H1 (cell line): ENCODE measurements around the gene DYNC2H1. TPM values are rescaled to one million over a fixed set of nuclear protein-coding genes. Genes with fewer than 3 reads are reported as not detected.

Source experiments
- CTCF ChIA-PET: fragments of 300-600 bp; sonication (Branson Sonifier 250); formaldehyde crosslinking; loops from one replicate; lab custom pipeline; 2021; ENCODE audit not compliant: partially characterized antibody; lab: Charles Lee
- POLR2A ChIA-PET: fragments of 300-600 bp; sonication (Branson Sonifier 250); formaldehyde crosslinking; loops from one replicate; lab custom pipeline; 2021; ENCODE audit warnings: inconsistent platforms; ENCODE audit not compliant: partially characterized antibody; lab: Charles Lee
- DNase-seq, 2 experiments: peaks; one replicate each; pipeline versions ENCODE4 v3.0.0 to v3.0.0-alpha.2; 2010 to 2022; ENCODE audit warnings: low spot score in 2 of 2, low read depth in 1 of 2, mixed read lengths in 1 of 2
- FAIRE-seq: peaks from 2 replicates; lab custom pipeline; 2011; peaks lifted over from hg19 to GRCh38; lab: Jason Lieb, UNC
- H2AFZ ChIP-seq: 2 replicates; pipeline ENCODE4 v1.8.1; 2012; ENCODE audit warnings: low read length, inconsistent platforms
- H2AK5ac ChIP-seq: 2 replicates; pipeline ENCODE4 v1.6.1; 2013; ENCODE audit warnings: low read depth, low read length
- H2BK120ac ChIP-seq: replicated peaks from 2 replicates; pipeline ENCODE3; 2013; ENCODE audit warnings: low read depth, low read length, inconsistent platforms
- H2BK12ac ChIP-seq: 2 replicates; pipeline ENCODE4 v1.6.1; 2013; ENCODE audit warnings: low read depth, low read length
- H2BK15ac ChIP-seq: 2 replicates; pipeline ENCODE4 v1.6.1; 2013; ENCODE audit warnings: low read length
- H2BK20ac ChIP-seq: 2 replicates; pipeline ENCODE4 v1.6.1; 2013; ENCODE audit warnings: low read length
- H2BK5ac ChIP-seq: 2 replicates; pipeline ENCODE4 v1.6.1; 2013; ENCODE audit warnings: low read depth, low read length
- H3K14ac ChIP-seq: 2 replicates; pipeline ENCODE4 v1.6.1; 2013; ENCODE audit warnings: inconsistent platforms; ENCODE audit not compliant: insufficient read length
- H3K18ac ChIP-seq: 2 replicates; pipeline ENCODE4 v1.6.1; 2013; ENCODE audit warnings: low read length; ENCODE audit errors: extremely low read depth
- H3K23ac ChIP-seq: 2 replicates; pipeline ENCODE4 v1.6.1; 2013; ENCODE audit warnings: inconsistent platforms; ENCODE audit not compliant: insufficient read length
- H3K23me2 ChIP-seq: 2 replicates; pipeline ENCODE4 v1.6.1; 2013; ENCODE audit warnings: low read depth, low read length
- H3K27ac ChIP-seq: 2 replicates; pipeline ENCODE4 v1.6.1; 2011; ENCODE audit warnings: low read depth, low read length, inconsistent platforms
- H3K27me3 ChIP-seq, 4 experiments: replicated peaks in 1 of 4; 1 replicate in 1 of 4; 2 replicates in 3 of 4; pipeline versions ENCODE4 v1.6.1 to v1.8.1; 2011 to 2013; ENCODE audit warnings: low read length in 3 of 4, mild to moderate bottlenecking in 3 of 4, inconsistent platforms in 2 of 4, mixed read lengths in 2 of 4, moderate library complexity in 1 of 4; ENCODE audit not compliant: control insufficient read depth in 3 of 4, insufficient read depth in 3 of 4; ENCODE audit errors: extremely low read depth in 1 of 4
- H3K36me3 ChIP-seq, 4 experiments: 2 replicates each; pipeline versions ENCODE4 v1.6.1 to v1.8.1; 2011 to 2013; ENCODE audit warnings: mild to moderate bottlenecking in 4 of 4, low read length in 3 of 4, moderate library complexity in 2 of 4, control low read depth in 1 of 4, inconsistent platforms in 1 of 4; ENCODE audit not compliant: insufficient read depth in 4 of 4, control insufficient read depth in 2 of 4
- H3K4ac ChIP-seq: replicated peaks from 2 replicates; pipeline ENCODE3; 2013; ENCODE audit warnings: low read length, low read depth, mixed read lengths, inconsistent platforms; ENCODE audit not compliant: insufficient read length
- H3K4me1 ChIP-seq, 4 experiments: replicated peaks in 1 of 4; 1 replicate in 1 of 4; 2 replicates in 3 of 4; pipeline versions ENCODE4 v1.6.1 to v1.8.1; 2011 to 2013; ENCODE audit warnings: low read length in 3 of 4, inconsistent platforms in 2 of 4, mixed read lengths in 1 of 4; ENCODE audit not compliant: insufficient read depth in 4 of 4, control insufficient read depth in 3 of 4
- H3K4me2 ChIP-seq, 2 experiments: 2 replicates each; pipeline versions ENCODE4 v1.6.1 to v1.8.1; 2011 to 2013; ENCODE audit warnings: low read depth in 2 of 2, low read length in 2 of 2, control low read depth in 1 of 2, inconsistent platforms in 1 of 2, mild to moderate bottlenecking in 1 of 2; ENCODE audit not compliant: insufficient read depth in 1 of 2
- H3K4me3 ChIP-seq, 4 experiments: fragments of 200-600, 300-600 bp in 1 of 4; sonication (generic), shearing (Covaris generic), sonication (Bioruptor Twin) in 1 of 4; 2 replicates each; pipeline versions ENCODE4 v1.5.1 to v1.8.1; 2011 to 2016; ENCODE audit warnings: low read length in 4 of 4, low read depth in 3 of 4, control low read depth in 2 of 4, inconsistent platforms in 2 of 4, mild to moderate bottlenecking in 2 of 4, mixed read lengths in 1 of 4, moderate library complexity in 1 of 4; ENCODE audit not compliant: insufficient read depth in 2 of 4; ENCODE audit errors: extremely low read depth in 1 of 4
- H3K56ac ChIP-seq: replicated peaks from 2 replicates; pipeline ENCODE3; 2013; ENCODE audit warnings: low read depth, mild to moderate bottlenecking, mixed read lengths, low read length, inconsistent platforms; ENCODE audit not compliant: insufficient read length
- H3K79me1 ChIP-seq: 2 replicates; pipeline ENCODE4 v1.6.1; 2013; ENCODE audit warnings: low read depth, low read length, control low read depth
- H3K79me2 ChIP-seq, 2 experiments: 2 replicates each; pipeline versions ENCODE4 v1.6.1 to v1.8.1; 2012 to 2013; ENCODE audit warnings: low read length in 2 of 2, mild to moderate bottlenecking in 2 of 2, inconsistent platforms in 1 of 2; ENCODE audit not compliant: insufficient read depth in 2 of 2, control insufficient read depth in 1 of 2
- H3K9ac ChIP-seq, 4 experiments: replicated peaks in 1 of 4; 1 replicate in 1 of 4; 2 replicates in 3 of 4; pipeline versions ENCODE4 v1.6.1 to v1.8.1; 2011 to 2013; ENCODE audit warnings: low read depth in 3 of 4, low read length in 3 of 4, control low read depth in 2 of 4, mild to moderate bottlenecking in 2 of 4, moderate library complexity in 2 of 4, inconsistent platforms in 1 of 4; ENCODE audit errors: extremely low read depth in 1 of 4
- H3K9me3 ChIP-seq, 2 experiments: 2 replicates each; pipeline versions ENCODE4 v1.6.1 to v1.8.1; 2012 to 2013; ENCODE audit warnings: mild to moderate bottlenecking in 2 of 2, moderate library complexity in 2 of 2, control low read depth in 1 of 2, inconsistent platforms in 1 of 2, low read depth in 1 of 2, low read length in 1 of 2, mixed read lengths in 1 of 2; ENCODE audit not compliant: insufficient read depth in 2 of 2
- H4K20me1 ChIP-seq, 2 experiments: replicated peaks in 1 of 2; 2 replicates each; pipeline versions ENCODE3 to v1.8.1; 2011 to 2013; ENCODE audit warnings: inconsistent platforms in 2 of 2, low read length in 2 of 2, mild to moderate bottlenecking in 1 of 2; ENCODE audit not compliant: insufficient read depth in 2 of 2, control insufficient read depth in 1 of 2
- H4K5ac ChIP-seq: 2 replicates; pipeline ENCODE4 v1.6.1; 2013; ENCODE audit warnings: low read length, low read depth, mixed read lengths, inconsistent platforms; ENCODE audit not compliant: insufficient read length
- H4K8ac ChIP-seq: 2 replicates; pipeline ENCODE4 v1.8.0; 2013; ENCODE audit warnings: mild to moderate bottlenecking, moderate library complexity, low read length, inconsistent platforms; ENCODE audit not compliant: insufficient read depth; ENCODE audit errors: extremely low read depth
- H4K91ac ChIP-seq: replicated peaks from 2 replicates; pipeline ENCODE3; 2013; ENCODE audit warnings: low read length, mixed read lengths, inconsistent platforms; ENCODE audit not compliant: insufficient read length
- BRCA1 ChIP-seq: IDR thresholded peaks from 2 replicates; pipeline ENCODE4 v1.6.1; 2012; ENCODE audit warnings: low read depth, low read length, improper control_type of control experiment
- CBX8 ChIP-seq: fragments of 300-800, 300-1000 bp; sonication (generic); IDR thresholded peaks from 2 replicates; pipeline ENCODE4 v1.7.1; 2016; ENCODE audit warnings: low read depth, low read length, borderline replicate concordance
- CREB1 ChIP-seq: IDR thresholded peaks from 2 replicates; pipeline ENCODE4 v1.6.1; 2012; ENCODE audit warnings: inconsistent platforms
- GABPA ChIP-seq: IDR thresholded peaks from 2 replicates; pipeline ENCODE4 v1.6.1; 2011; ENCODE audit warnings: mild to moderate bottlenecking, low read length, moderate library complexity, borderline replicate concordance; ENCODE audit not compliant: insufficient read depth
- HDAC2 ChIP-seq, 2 experiments: fragments of 300-600 bp in 1 of 2; sonication (generic) in 1 of 2; IDR thresholded peaks; 2 replicates each; pipeline ENCODE4 v1.6.1; 2011 to 2012; ENCODE audit warnings: low read depth in 2 of 2, low read length in 2 of 2, mild to moderate bottlenecking in 2 of 2, moderate library complexity in 2 of 2, borderline replicate concordance in 1 of 2, inconsistent platforms in 1 of 2
- KDM4A ChIP-seq: IDR thresholded peaks from one replicate; pipeline ENCODE4 v1.7.1; 2012; ENCODE audit warnings: low read depth, mild to moderate bottlenecking, moderate library complexity, low read length, inconsistent platforms; ENCODE audit not compliant: severe bottlenecking
- POLR2AphosphoS5 ChIP-seq: IDR thresholded peaks from 2 replicates; pipeline ENCODE4 v1.6.1; 2011; ENCODE audit warnings: low read depth, low read length
- SAP30 ChIP-seq: fragments of 300-600 bp; sonication (generic); IDR thresholded peaks from 2 replicates; pipeline ENCODE4 v1.7.1; 2012; ENCODE audit warnings: low read length, moderate library complexity, mild to moderate bottlenecking, inconsistent platforms; ENCODE audit not compliant: insufficient read depth, insufficient replicate concordance
- SIN3A ChIP-seq, 2 experiments: IDR thresholded peaks in 1 of 2; conservative IDR thresholded peaks in 1 of 2; 2 replicates each; pipeline ENCODE4 v1.6.1; 2011 to 2012; ENCODE audit warnings: low read length in 2 of 2, improper control_type of control experiment in 1 of 2, low read depth in 1 of 2, mild to moderate bottlenecking in 1 of 2
- TCF12 ChIP-seq: IDR thresholded peaks from 2 replicates; pipeline ENCODE4 v1.6.1; 2011; ENCODE audit warnings: low read depth, mild to moderate bottlenecking, low read length
- TEAD4 ChIP-seq: IDR thresholded peaks from 2 replicates; pipeline ENCODE4 v1.6.1; 2012; ENCODE audit warnings: low read depth, low read length, inconsistent platforms, mixed read lengths
- WGBS, 2 experiments: shearing (Covaris generic) in 1 of 2; methylation state at CpG; one replicate each; pipeline versions ENCODE4 v1.1.6 to v1.1.7; 2013 to 2015; ENCODE audit warnings: low lambda C conversion rate in 2 of 2, mixed read lengths in 2 of 2, inconsistent platforms in 1 of 2, low coverage in 1 of 2, missing lambda C conversion rate in 1 of 2; ENCODE audit not compliant: insufficient replicate concordance in 2 of 2, insufficient coverage in 1 of 2, insufficient read length in 1 of 2; ENCODE audit errors: extremely low coverage in 1 of 2, missing lambda C conversion rate in 1 of 2; 5-methylcytosine and 5-hydroxymethylcytosine counted together
- polyA plus RNA-seq, 7 experiments: library from polyadenylated mRNA; depleted of rRNA in 3 of 7; stranded (reverse) in 5 of 7; unstranded in 2 of 7; fragments of >200 nt in 5 of 7; fragments of 200-250 nt in 2 of 7; gene quantifications; 1 replicate in 5 of 7; 2 replicates in 1 of 7; 4 replicates in 1 of 7; pipeline versions ENCODE4 v1.2.1 to v1.2.3, GENCODE V29; 2011 to 2013; ENCODE audit warnings: missing spikeins in 2 of 7, mixed read lengths in 2 of 7
- total RNA-seq: library from RNA; stranded (reverse); fragmentation: NEBNext Ultra II Directional; extraction: Animal tissue kit (Norgen Biotek cat#: 25700); gene quantifications from 2 replicates; pipeline ENCODE4 v1.2.1, GENCODE V29; 2021
- TF ChIP-seq, protein P1 (sequence below): IDR thresholded peaks from 2 replicates; pipeline ENCODE4 v1.6.1; 2012; ENCODE audit warnings: inconsistent platforms

DYNC2H1 gene
- total and polyA plus RNA-seq, 2 of the 8 experiments (the other 6 are each of a cell fraction or from before 2014, with no cell fraction given), result 6.2 to 12.0 TPM

DNA sequence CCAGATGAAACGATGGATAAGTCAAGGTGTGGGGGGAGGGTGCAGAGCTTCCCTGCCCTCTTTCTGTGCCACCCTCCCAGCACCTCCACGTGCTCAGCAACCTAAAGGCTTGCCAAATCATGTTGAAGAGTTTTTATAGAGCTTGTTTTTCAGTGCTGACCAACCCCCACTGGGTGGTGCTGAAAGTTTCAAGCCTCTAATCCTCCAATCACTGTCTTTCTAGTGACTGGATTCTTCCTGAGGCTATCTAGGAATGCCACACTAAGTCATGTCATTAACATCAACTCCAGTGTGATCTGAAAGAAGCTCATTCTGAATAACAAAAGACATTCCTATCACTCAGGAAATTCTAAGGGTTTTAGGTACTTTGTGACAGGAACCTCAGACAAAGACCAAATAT is 382.6 kb downstream of the DYNC2H1 start:
- Histone ChIP-seq H3K79me2 (no peaks in the 10 kb centered on the region), H2AK5ac (0 out of 2 replicates have a peak overlapping the region, but pooled peaks have one; percentile 90), H3K27me3 (no peaks in the 10 kb centered on the region), H2BK12ac (peak overlapping the region; percentile 52), H3K27ac (no peak overlapping the region), H3K79me1 (no peaks in the 10 kb centered on the region), H3K4me2 (peak overlapping the region in 1 of 2 experiments; percentile 45; a peak in 2 of 4 replicates), H3K56ac (no peak overlapping the region), H2BK15ac (no peak overlapping the region), H3K9ac (no peak overlapping the region), H3K4ac (no peak overlapping the region), H3K23ac (no peak overlapping the region), H4K8ac (no peak overlapping the region), H4K91ac (no peak overlapping the region), H2BK20ac (no peak overlapping the region; the same call in 1 of the 2 replicates), H3K23me2 (no peaks in the 10 kb centered on the region), H3K4me3 (no peak overlapping the region; a peak in 1 of 8 replicates), H3K4me1 (peaks cover 0 to 9% (median 0%) of the 10 kb centered on the region in 4 experiments; a peak in 3 of 7 replicates), H3K9me3 (peaks cover 3 to 6% of the 10 kb centered on the region in 2 experiments; a peak in 2 of 4 replicates), H2BK5ac (peak overlapping the region; percentile 69), H4K20me1 (no peaks in the 10 kb centered on the region), H4K5ac (no peak overlapping the region), H2AFZ (0 out of 2 replicates have a peak overlapping the region, but pooled peaks have one; percentile 2), H3K36me3 (no peaks in the 10 kb centered on the region; a peak in 1 of 8 replicates), H3K18ac (no peak overlapping the region), H2BK120ac (no peak overlapping the region), H3K14ac (no peak overlapping the region)
- WGBS, 2 experiments, result 60% methylated on average over 2 of the region's 2 CpGs; no CpG with 5 or more reads in 1 of the 2 experiments
- CTCF ChIA-PET, result interaction anchor here (0.7 to 2.4 kb wide), 6 partner anchors 9 to 1851 kb away, joined by 3 to 10 read pairs (median 4); no protein-coding TSS in a partner anchor
- FAIRE-seq, result peak; percentile 88
- POLR2A ChIA-PET, result no interaction called here
- peak in 1 of 2 experiments; percentile 58 for DNase-seq
- TF ChIP-seq BRCA1 (no peak), CBX8 (no peak), SAP30 (no peak), GABPA (no peak), CREB1 (no peak), KDM4A (no peak), TCF12 (no peak), POLR2AphosphoS5 (no peak), SIN3A (conservative IDR thresholded peaks at IDR 0.05 in 1 of 2, IDR thresholded peaks at IDR 0.05 in 1 of 2; ENCODE audit: low read depth in 1 of 2, low read length in 2 of 2) (no peak), TEAD4 (peak; percentile 14; the same call in 1 of the 2 replicates), HDAC2 (IDR thresholded peaks at IDR 0.05; ENCODE audit: borderline replicate concordance in 1 of 2, low read depth in 2 of 2, low read length in 2 of 2) (0 out of 4 replicates have a peak, but pooled peaks of 1 of the 2 experiments have one; percentile 61)
- TF ChIP-seq, protein P1, sequence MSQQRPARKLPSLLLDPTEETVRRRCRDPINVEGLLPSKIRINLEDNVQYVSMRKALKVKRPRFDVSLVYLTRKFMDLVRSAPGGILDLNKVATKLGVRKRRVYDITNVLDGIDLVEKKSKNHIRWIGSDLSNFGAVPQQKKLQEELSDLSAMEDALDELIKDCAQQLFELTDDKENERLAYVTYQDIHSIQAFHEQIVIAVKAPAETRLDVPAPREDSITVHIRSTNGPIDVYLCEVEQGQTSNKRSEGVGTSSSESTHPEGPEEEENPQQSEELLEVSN, result peak; percentile 63; the same call in 1 of the 2 replicates
